OCI-LY7 (cell line): Measurements from ENCODE around the gene NPIPB9. TPM values are rescaled to one million over a fixed set of nuclear protein-coding genes. Genes with fewer than 3 reads are reported as not detected.
"Not testable (repeated sequence)": the region's sequence is repeated elsewhere in the genome, so short reads cannot be mapped to it uniquely, and the experiment has no call there.

ENCODE experiments used
- Bru-seq: library from RNA; stranded (reverse); fragments of 400-500 nt; gene quantifications from one replicate; lab custom pipeline; 2021; lab: Mats Ljungman, UMichigan
- BruChase-seq, 2 experiments: library from RNA; stranded (reverse); fragments of 400-500 nt; gene quantifications; one replicate each; lab custom pipeline; 2021; lab: Mats Ljungman, UMichigan
- BruUV-seq: library from RNA; stranded (reverse); fragments of 400-500 nt; replicated peaks from 2 replicates; lab custom pipeline; 2021; lab: Mats Ljungman, UMichigan
- CTCF ChIA-PET: fragments of 300-600 bp; sonication (Branson Sonifier 250); formaldehyde crosslinking; loops from one replicate; lab custom pipeline; 2022; ENCODE audit warnings: antibody characterized with exemption; ENCODE audit not compliant: unreplicated experiment; lab: Charles Lee
- POLR2A ChIA-PET: fragments of 300-600 bp; sonication (Branson Sonifier 250); formaldehyde crosslinking; loops from one replicate; lab custom pipeline; 2022; ENCODE audit warnings: antibody characterized with exemption; lab: Charles Lee
- DNase-seq: peaks from one replicate; pipeline ENCODE4 v3.0.0-alpha.2; 2015; ENCODE audit warnings: low spot score
- H2AFZ ChIP-seq: fragments of 200-600 bp; sonication (generic), shearing (Covaris generic); 2 replicates; pipeline ENCODE4 v1.6.1; 2014; ENCODE audit warnings: mild to moderate bottlenecking, antibody characterized with exemption, low read length, moderate library complexity
- H3K27ac ChIP-seq: fragments of 200-600 bp; sonication (generic); 2 replicates; pipeline ENCODE4 v1.5.1; 2014; ENCODE audit warnings: mixed run types, low read depth, mild to moderate bottlenecking, moderate library complexity, low read length, inconsistent platforms; ENCODE audit not compliant: poor library complexity, severe bottlenecking
- H3K36me3 ChIP-seq: fragments of 200-600 bp; sonication (generic); 2 replicates; pipeline ENCODE4 v1.6.1; 2014; ENCODE audit warnings: mild to moderate bottlenecking, antibody characterized with exemption, low read length, moderate library complexity, mixed read lengths; ENCODE audit not compliant: insufficient read depth
- H3K4me1 ChIP-seq: fragments of 200-600 bp; sonication (generic); 2 replicates; pipeline ENCODE4 v1.5.1; 2014; ENCODE audit warnings: mild to moderate bottlenecking, low read length; ENCODE audit not compliant: insufficient read depth, poor library complexity, severe bottlenecking
- H3K4me2 ChIP-seq: fragments of 200-600 bp; sonication (generic); 2 replicates; pipeline ENCODE4 v1.6.1; 2014; ENCODE audit warnings: mild to moderate bottlenecking, low read length
- H3K4me3 ChIP-seq: fragments of 200-600 bp; sonication (generic); 2 replicates; pipeline ENCODE4 v1.5.1; 2014; ENCODE audit warnings: mild to moderate bottlenecking, low read depth, low read length; ENCODE audit not compliant: poor library complexity, severe bottlenecking
- H3K79me2 ChIP-seq: fragments of 200-600 bp; sonication (generic); 2 replicates; pipeline ENCODE4 v1.6.1; 2016; ENCODE audit warnings: low read depth, mild to moderate bottlenecking, low read length, moderate library complexity, mixed read lengths; ENCODE audit not compliant: insufficient read depth
- H3K9me2 ChIP-seq: fragments of 200-600 bp; sonication (generic); 2 replicates; pipeline ENCODE4 v1.6.1; 2016; ENCODE audit warnings: mild to moderate bottlenecking, low read length, mixed read lengths; ENCODE audit not compliant: insufficient read depth
- H3K9me3 ChIP-seq: fragments of 200-600 bp; sonication (generic); 2 replicates; pipeline ENCODE4 v1.6.1; 2014; ENCODE audit warnings: mild to moderate bottlenecking, mixed run types, low read length, mixed read lengths
- H4K20me1 ChIP-seq: fragments of 200-600 bp; sonication (generic); 2 replicates; pipeline ENCODE4 v1.6.1; 2014; ENCODE audit warnings: mild to moderate bottlenecking, antibody characterized with exemption, low read length, moderate library complexity, mixed read lengths; ENCODE audit not compliant: insufficient read depth
- intact Hi-C: fragments of 100-400 bp; cut with micrococcal nuclease; formaldehyde crosslinking; loops from one replicate; pipeline ENCODE4 v1.10.0; 2022; ENCODE audit not compliant: unreplicated experiment
- long read RNA-seq: library from polyadenylated mRNA; stranded (forward); transcript quantifications from one replicate; pipeline ENCODE4 v2.0.0, GENCODE V29; 2022
- total RNA-seq, 2 experiments: library from RNA; depleted of rRNA in 1 of 2; stranded (reverse); fragments of >200 nt in 1 of 2; shearing (Covaris generic) in 1 of 2; gene quantifications; 2 replicates each; pipeline ENCODE4 v1.2.3, GENCODE V29; 2014 to 2022

NPIPB9 gene
- total RNA-seq (2014; rRNA removed; shearing (Covaris generic)) (2.9 and 3.6 TPM in 2 replicates), total RNA-seq (2022) (7.1 and 10.7 TPM in 2 replicates), Bru-seq, nascent RNA (percentile 42 among the genes with signal in this experiment), BruChase-seq, experiment 1, labeled RNA remaining after a 6-hour chase (percentile 55 among the genes with signal in this experiment), BruChase-seq, experiment 2, labeled RNA remaining after a 2-hour chase (percentile 52 among the genes with signal in this experiment)
- long read RNA-seq, result 0 reads

- H3K4me2 ChIP-seq, POLR2A ChIA-PET, intact Hi-C loops, H4K20me1 ChIP-seq, H3K9me2 ChIP-seq, H3K4me3 ChIP-seq, H3K4me1 ChIP-seq, H3K36me3 ChIP-seq, BruUV-seq, H2AFZ ChIP-seq, CTCF ChIA-PET, H3K79me2 ChIP-seq, DNase-seq, H3K9me3 ChIP-seq, H3K27ac ChIP-seq: not testable (repeated sequence)
Measured at GRCh38 chr16:28751487-28751886, at the start of gene NPIPB9. Gene NPIPB9, plus strand, starts transcription at chr16:28751787.

- POLR2A ChIA-PET, H3K4me3 ChIP-seq, BruUV-seq, CTCF ChIA-PET, H3K9me3 ChIP-seq, H3K9me2 ChIP-seq, H3K4me2 ChIP-seq, H3K79me2 ChIP-seq, H4K20me1 ChIP-seq, H3K4me1 ChIP-seq, DNase-seq, intact Hi-C loops, H2AFZ ChIP-seq, H3K27ac ChIP-seq, H3K36me3 ChIP-seq: not testable (repeated sequence)
Measured at GRCh38 chr16:28704246-28704645, 47.3 kb upstream of the NPIPB9 start.

- BruUV-seq, H3K4me1 ChIP-seq, H4K20me1 ChIP-seq, H2AFZ ChIP-seq, POLR2A ChIA-PET, H3K27ac ChIP-seq, DNase-seq, H3K36me3 ChIP-seq, H3K9me2 ChIP-seq, H3K79me2 ChIP-seq, H3K9me3 ChIP-seq, H3K4me3 ChIP-seq, CTCF ChIA-PET, H3K4me2 ChIP-seq, intact Hi-C loops: not testable (repeated sequence)
Measured at GRCh38 chr16:28711220-28712083, 40.1 kb upstream of the NPIPB9 start, which contains the start of gene EIF3C. Gene EIF3C, plus strand, starts transcription at chr16:28711464. Its CDS starts 223 bp downstream, at chr16:28711687.

GRCh38 chr16:28722852-28723650 is 28.5 kb upstream of the NPIPB9 start:
- POLR2A ChIA-PET, H4K20me1 ChIP-seq, H3K4me2 ChIP-seq, intact Hi-C loops, H3K27ac ChIP-seq, H3K36me3 ChIP-seq, H3K9me3 ChIP-seq, H3K9me2 ChIP-seq, H2AFZ ChIP-seq, DNase-seq, H3K4me1 ChIP-seq, CTCF ChIA-PET, BruUV-seq, H3K4me3 ChIP-seq, H3K79me2 ChIP-seq: not testable (repeated sequence)

GRCh38 chr16:28731253-28731652 is 20.3 kb upstream of the NPIPB9 start:
- H3K4me1 ChIP-seq, H3K4me2 ChIP-seq, POLR2A ChIA-PET, H3K9me3 ChIP-seq, H3K4me3 ChIP-seq, H3K36me3 ChIP-seq, CTCF ChIA-PET, BruUV-seq, H3K9me2 ChIP-seq, H4K20me1 ChIP-seq, H3K79me2 ChIP-seq, H2AFZ ChIP-seq, intact Hi-C loops, DNase-seq, H3K27ac ChIP-seq: not testable (repeated sequence)
